Endodermal cell (in vitro differentiated cells): ENCODE results near the gene DRAM1. TPM values are rescaled to one million over a fixed set of nuclear protein-coding genes. Genes with fewer than 3 reads are reported as not detected.

Source experiments
- DNase-seq: peaks from one replicate; pipeline ENCODE4 v3.0.0-alpha.2; 2017
- H3K27ac ChIP-seq: 2 replicates; pipeline ENCODE4 v1.5.1; 2013; ENCODE audit warnings: mild to moderate bottlenecking, low read depth, low read length, moderate library complexity
- H3K27me3 ChIP-seq: 2 replicates; pipeline ENCODE4 v1.6.1; 2013; ENCODE audit warnings: mild to moderate bottlenecking, low read length, moderate library complexity; ENCODE audit not compliant: insufficient read depth, control insufficient read depth, poor library complexity, severe bottlenecking
- H3K36me3 ChIP-seq: 2 replicates; pipeline ENCODE4 v1.7.0; 2013; ENCODE audit warnings: mild to moderate bottlenecking, low read length, moderate library complexity; ENCODE audit not compliant: control insufficient read depth, insufficient read depth
- H3K4me1 ChIP-seq: one replicate; pipeline ENCODE4 v1.7.0; 2013; ENCODE audit warnings: low read length; ENCODE audit not compliant: control insufficient read depth, insufficient read depth
- H3K4me3 ChIP-seq: 2 replicates; pipeline ENCODE4 v1.5.1; 2013; ENCODE audit warnings: mild to moderate bottlenecking, low read length, moderate library complexity
- H3K9ac ChIP-seq: 2 replicates; pipeline ENCODE4 v1.6.1; 2013; ENCODE audit warnings: mild to moderate bottlenecking, low read length, moderate library complexity; ENCODE audit not compliant: poor library complexity, severe bottlenecking; ENCODE audit errors: extremely low read depth
- H3K9me3 ChIP-seq: 2 replicates; pipeline ENCODE4 v1.6.1; 2013; ENCODE audit warnings: mild to moderate bottlenecking, low read length, moderate library complexity; ENCODE audit not compliant: control insufficient read depth
- H3K27ac Mint-ChIP-seq: 2 replicates; pipeline ENCODE4 v1.8.0; 2020; ENCODE audit warnings: mixed read lengths
- H3K27me3 Mint-ChIP-seq: 2 replicates; pipeline ENCODE4 v1.8.0; 2021; ENCODE audit warnings: mild to moderate bottlenecking, mixed read lengths; ENCODE audit not compliant: insufficient read depth
- H3K36me3 Mint-ChIP-seq: 2 replicates; pipeline ENCODE4 v1.8.0; 2020; ENCODE audit warnings: low read depth, mixed read lengths
- H3K4me1 Mint-ChIP-seq: 2 replicates; pipeline ENCODE4 v1.8.0; 2020; ENCODE audit warnings: mixed read lengths
- H3K4me3 Mint-ChIP-seq: 2 replicates; pipeline ENCODE4 v1.8.0; 2020; ENCODE audit warnings: mild to moderate bottlenecking, moderate library complexity, mixed read lengths
- H3K9me3 Mint-ChIP-seq: 2 replicates; pipeline ENCODE4 v1.8.0; 2020; ENCODE audit warnings: mild to moderate bottlenecking, mixed read lengths
- CTCF ChIP-seq: fragments of 200-600 bp; sonication (generic); conservative IDR thresholded peaks from 2 replicates; pipeline ENCODE4 v1.5.0; 2021; ENCODE audit warnings: antibody characterized with exemption, mild to moderate bottlenecking
- WGBS, 2 experiments: methylation state at CpG; one replicate each; pipeline versions ENCODE4 v1.1.5 to v1.1.7; 2013; ENCODE audit warnings: missing lambda C conversion rate in 2 of 2, mixed read lengths in 1 of 2; ENCODE audit not compliant: insufficient coverage in 1 of 2, insufficient read length in 1 of 2; 5-methylcytosine and 5-hydroxymethylcytosine counted together
- total RNA-seq, 2 donors: library from RNA; stranded (reverse); fragmentation: NEBNext Ultra II Directional in 1 of 2; extraction: Animal tissue kit (Norgen Biotek cat#: 25700) in 1 of 2; gene quantifications; 2 replicates in 1 of 2; 3 replicates in 1 of 2; pipeline ENCODE4 v1.2.1, GENCODE V29; 2021

The DRAM1 gene
- total RNA-seq, 2 donors from 2014 or later: 0.91 to 1.3 TPM

- Histone ChIP-seq H3K27me3 (no peaks in the 10 kb centered on the region), H3K4me3 (no peak overlapping the region), H3K4me1 (no peaks in the 10 kb centered on the region), H3K27ac (no peak overlapping the region), H3K36me3 (no peaks in the 10 kb centered on the region), H3K9ac (no peak overlapping the region), H3K9me3 (no peaks in the 10 kb centered on the region)
- DNase-seq: no peak
- 90 to 100% methylated on average over 2 to 4 of the region's 4 CpGs for WGBS, 2 experiments
- Mint-ChIP-seq H3K4me3 (no peak overlapping the region), H3K27me3 (no peaks in the 10 kb centered on the region), H3K27ac (no peak overlapping the region), H3K9me3 (no peaks in the 10 kb centered on the region), H3K36me3 (no peaks in the 10 kb centered on the region), H3K4me1 (no peaks in the 10 kb centered on the region)
- TF ChIP-seq CTCF: no peak
Observed at GRCh38 chr12:101967506-101967905, 90.1 kb downstream of the DRAM1 start.

- Histone ChIP-seq H3K27me3 (no peaks in the 10 kb centered on the region), H3K4me3 (no peak overlapping the region), H3K4me1 (no peaks in the 10 kb centered on the region), H3K36me3 (no peaks in the 10 kb centered on the region), H3K27ac (no peak overlapping the region), H3K9me3 (no peaks in the 10 kb centered on the region), H3K9ac (no peak overlapping the region)
- no peak overlapping the region for H3K4me3 Mint-ChIP-seq
- H3K27ac Mint-ChIP-seq: no peak overlapping the region
- H3K36me3 Mint-ChIP-seq: no peaks in the 10 kb centered on the region
- no peaks in the 10 kb centered on the region for H3K9me3 Mint-ChIP-seq
- no peaks in the 10 kb centered on the region for H3K4me1 Mint-ChIP-seq
- WGBS, 2 experiments: 92% methylated on average over 1 of the region's 1 CpG; no CpG with 5 or more reads in 1 of the 2 experiments
- H3K27me3 Mint-ChIP-seq: no peaks in the 10 kb centered on the region
- TF ChIP-seq CTCF: no peak
- no peak for DNase-seq
Observed at GRCh38 chr12:101968770-101969169, 91.4 kb downstream of the DRAM1 start.

Other genes with a start within 250 kb of the DRAM1 start
- 10 to 100 TPM; 17.2 to 22.1 TPM for gene CHPT1, start 179.9 kb upstream of the DRAM1 start, total RNA-seq
- gene SYCP3, start 138.1 kb upstream of the DRAM1 start, total RNA-seq: not detected
- gene GNPTAB, start 46.6 kb upstream of the DRAM1 start, total RNA-seq: 10 to 100 TPM; 27.8 to 30.5 TPM
- gene WASHC3, start 184.4 kb downstream of the DRAM1 start, total RNA-seq: 10 to 100 TPM; 18.4 to 18.8 TPM
- gene NUP37, start 242.5 kb downstream of the DRAM1 start, total RNA-seq: 10 to 100 TPM; 59.4 to 74.7 TPM
- 10 to 100 TPM; 28.3 to 30.0 TPM for gene PARPBP, start 242.6 kb downstream of the DRAM1 start, total RNA-seq